ENCODE measurements around the gene DPP6.

The DPP6 gene

GRCh38 chr7:154424350-154424749 lies 372.2 kb downstream of the DPP6 start:
- no peak for DNase-seq

GRCh38 chr7:154425271-154425670 lies 373.1 kb downstream of the DPP6 start:
- DNase-seq: no peak

DNA sequence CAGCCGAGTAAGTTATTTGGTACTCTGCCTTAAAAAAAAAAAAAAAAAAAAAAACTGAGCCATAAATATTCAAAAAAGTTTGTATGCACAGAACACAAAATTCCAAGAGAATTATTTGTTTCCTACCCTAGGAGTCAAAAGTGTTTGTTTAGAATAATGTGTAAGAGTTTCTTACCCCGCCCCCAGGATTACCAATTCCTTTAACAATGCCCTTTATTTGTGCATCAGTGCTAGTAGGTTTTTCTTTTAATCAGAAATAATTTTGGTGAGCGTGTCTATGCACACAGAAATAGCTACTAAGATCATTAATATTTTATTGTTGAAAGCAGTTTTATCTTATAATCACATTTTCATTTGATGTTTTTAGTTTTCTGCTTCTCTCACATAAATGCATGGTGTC lies 374.6 kb downstream of the DPP6 start:
- DNase-seq: no peak

- no peak for DNase-seq
Measured at GRCh38 chr7:154427533-154427932, 375.3 kb downstream of the DPP6 start.

DNA sequence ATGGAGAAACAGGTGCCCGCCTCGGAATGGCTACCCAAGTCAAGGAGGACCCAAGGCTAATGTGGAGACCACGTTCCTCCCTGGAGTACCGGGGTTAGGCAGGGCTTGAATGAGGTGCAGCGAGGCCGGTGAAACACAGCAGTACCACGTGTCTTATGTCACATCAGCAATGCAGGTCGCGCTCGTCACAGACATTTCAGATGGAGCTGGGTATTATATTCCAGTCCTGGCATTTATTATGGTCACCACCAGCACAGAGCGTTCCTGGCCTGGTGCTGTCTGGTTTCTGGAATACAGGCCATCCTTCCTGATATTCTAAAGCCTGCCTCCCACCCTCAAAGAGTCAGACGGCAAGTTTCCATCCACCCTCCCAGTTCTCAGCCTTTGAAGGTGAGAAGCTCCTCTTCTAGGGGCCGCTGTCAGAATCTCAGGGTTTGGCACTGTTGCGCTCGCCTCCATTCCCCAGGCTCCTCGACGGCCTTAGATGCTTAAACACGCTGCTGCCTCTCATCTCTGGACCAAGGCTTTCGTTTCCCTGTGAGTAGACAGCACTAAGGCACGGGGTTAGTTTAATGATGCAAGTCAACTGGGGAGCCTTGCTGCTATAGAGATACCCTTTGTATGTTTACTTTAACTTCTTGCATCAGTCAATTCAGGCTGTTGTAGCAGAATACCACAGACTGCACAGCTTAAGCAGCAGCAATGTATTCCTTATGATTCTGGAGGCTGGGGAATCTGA lies 377.6 kb downstream of the DPP6 start:
- no peak for DNase-seq

- DNase-seq: no peak
Measured at GRCh38 chr7:154430640-154431039, 378.4 kb downstream of the DPP6 start.

DNA sequence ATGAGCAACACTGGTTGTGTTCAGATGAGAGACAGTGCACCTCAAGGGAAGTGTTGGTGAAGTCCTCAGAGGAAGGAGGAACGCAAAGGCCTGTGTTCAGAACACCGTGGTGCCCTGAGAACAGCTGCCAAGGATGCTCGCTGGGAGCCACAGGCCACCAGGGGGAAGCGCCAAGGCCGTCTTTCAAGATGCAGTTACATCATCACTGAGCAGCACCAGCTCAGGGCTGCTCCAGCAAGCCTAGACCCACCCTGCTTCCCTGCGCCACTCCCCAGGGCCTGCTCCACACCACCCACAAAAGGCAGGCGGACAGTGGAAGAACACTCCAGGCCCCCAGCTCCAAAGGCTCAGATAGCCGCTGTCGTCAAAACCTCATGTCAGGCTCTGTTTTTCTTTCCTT lies 378.8 kb downstream of the DPP6 start:
- no peak for DNase-seq

DNA sequence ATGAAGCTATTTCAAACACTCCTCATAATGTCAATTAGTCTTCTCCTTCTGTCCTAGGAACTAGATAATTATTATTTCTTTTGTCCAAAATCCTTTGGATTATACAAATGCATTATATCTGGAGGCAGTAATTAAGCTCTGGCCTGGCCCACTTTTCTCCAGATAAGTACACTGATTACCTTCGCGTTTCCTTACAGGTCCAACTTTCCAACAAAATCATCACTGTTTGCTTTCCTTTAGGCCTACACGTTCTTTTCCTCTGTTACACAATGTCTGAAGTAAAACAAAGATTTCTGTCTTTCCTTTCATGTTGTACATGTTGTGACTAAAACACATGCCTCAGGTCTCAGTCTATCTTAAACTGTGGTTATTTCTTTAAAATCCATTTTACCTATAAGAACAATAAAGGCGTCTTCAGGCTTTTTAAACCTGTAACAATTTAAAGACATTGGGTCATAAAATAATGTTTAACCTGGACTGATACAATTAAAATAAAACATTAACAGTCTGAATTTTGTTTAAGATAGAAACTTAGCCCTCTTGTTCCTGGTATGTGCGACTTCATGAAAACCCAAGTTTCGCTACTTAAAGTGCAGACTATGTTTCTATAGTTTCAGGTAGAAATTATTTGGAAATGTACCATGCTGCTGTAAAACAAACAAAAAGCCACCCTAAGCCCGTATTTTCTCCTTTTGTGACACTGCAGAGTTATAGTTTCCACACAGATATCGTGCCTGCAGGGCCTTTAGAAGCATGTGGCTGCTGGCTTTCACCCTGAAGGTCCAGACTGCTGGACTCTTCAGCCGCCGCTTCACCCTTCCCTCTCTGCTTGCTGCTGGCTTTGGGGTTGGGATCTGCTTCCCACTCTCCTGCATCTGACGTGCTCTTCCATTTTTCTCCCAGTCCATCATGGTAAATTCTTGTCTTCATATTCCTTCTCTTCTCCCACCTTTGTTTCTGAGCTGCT lies 381.7 kb downstream of the DPP6 start:
- DNase-seq: no peak

- no peak for DNase-seq
Measured at GRCh38 chr7:154436560-154436959, 384.4 kb downstream of the DPP6 start.

DNA sequence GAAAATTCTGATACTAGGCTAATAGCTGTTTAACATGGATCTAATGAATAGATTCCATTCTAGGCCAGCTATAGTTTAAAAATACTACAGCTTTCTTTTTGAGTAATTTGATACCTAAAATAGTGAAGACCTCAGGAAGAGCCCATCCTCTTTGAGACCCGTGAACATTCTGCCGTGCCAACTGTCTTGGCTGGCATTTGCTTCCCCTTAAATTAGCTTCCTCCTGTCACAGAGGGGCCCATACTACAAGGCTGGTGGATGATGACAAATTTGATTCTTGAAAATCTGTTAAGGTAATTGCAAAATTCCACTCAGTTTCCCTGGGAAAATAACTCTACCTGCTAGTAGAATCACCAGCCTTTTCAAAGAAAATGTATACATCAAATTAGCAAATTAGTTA lies 385.0 kb downstream of the DPP6 start:
- DNase-seq: no peak

DNA sequence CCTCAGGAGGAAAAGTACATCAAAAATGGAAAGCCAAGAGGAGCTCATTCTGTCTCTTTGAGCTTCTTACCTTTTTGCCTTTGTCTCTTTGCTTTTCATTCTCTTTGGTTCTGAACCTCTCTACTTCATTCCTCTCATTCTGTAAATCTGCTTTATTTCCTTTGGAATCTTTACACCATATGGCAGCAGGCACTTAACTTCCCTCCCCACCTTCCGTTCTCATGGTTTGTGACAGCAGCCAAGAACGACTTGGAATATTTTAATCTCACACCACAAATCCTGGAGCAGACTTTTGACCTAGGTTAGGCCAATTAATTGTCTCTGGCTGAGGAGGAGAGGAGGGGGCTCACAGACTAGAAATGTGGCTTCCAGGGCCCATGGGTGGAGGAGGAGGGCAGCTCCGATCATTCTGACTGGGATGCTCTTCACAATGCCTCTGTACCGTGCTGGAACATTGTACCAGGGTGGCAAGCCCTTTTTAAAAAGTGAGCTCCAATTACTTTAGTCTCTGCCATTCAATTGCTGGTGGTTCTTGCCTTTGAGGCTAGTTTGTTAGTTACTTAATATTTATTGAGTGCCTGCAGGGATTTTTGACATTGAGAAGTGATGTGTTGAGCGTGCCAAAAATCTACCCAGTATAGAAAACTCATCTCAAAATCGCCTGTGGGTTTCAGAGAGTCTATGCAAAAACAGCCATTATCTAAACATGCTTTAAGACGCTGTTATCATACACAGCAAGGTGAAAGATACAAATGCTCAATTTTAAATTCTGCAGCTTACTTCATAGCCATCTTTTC lies 386.6 kb downstream of the DPP6 start:
- no peak for DNase-seq

GRCh38 chr7:154440058-154440457 lies 387.9 kb downstream of the DPP6 start:
- no peak for DNase-seq

DNA sequence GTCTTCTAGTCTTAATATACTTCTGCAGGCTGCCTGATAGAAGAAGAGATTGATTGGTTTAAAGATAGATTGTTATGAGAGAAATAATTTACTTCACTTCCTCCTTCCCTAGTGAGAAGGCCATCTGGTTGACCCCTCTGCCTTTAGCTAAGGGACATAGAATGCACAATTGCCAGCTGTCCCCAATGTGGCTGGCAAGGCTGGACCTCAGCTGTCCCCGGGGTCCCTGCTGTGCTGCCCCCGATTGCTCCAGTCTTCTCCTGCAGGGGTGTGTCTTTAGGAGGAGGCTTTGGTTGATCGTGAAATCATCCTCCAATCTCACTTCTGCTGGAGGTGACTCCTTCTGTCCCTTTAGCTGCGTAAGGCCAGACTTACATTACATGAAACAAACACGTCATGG lies 388.5 kb downstream of the DPP6 start:
- DNase-seq: no peak

DNA sequence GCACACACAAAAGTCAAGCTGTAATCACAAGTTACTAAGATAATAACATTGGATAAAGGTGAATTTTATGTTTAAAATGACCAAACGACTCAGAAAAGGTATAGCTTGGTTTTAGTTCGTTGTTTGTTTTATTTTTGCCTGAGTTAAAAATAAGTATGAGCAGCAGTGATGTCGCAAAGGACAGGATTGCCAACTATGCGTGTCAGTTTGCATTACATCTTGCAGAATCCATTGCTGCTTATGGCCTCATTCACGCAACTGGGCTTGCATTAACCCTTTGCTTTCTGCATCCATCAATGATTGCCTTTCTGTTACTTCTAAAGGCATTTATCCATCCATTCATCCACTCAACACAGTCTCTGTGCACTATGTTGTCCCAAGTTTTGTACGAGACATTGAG lies 389.6 kb downstream of the DPP6 start:
- DNase-seq: no peak

- no peak for DNase-seq
Measured at GRCh38 chr7:154442939-154443338, 390.7 kb downstream of the DPP6 start.

GRCh38 chr7:154450451-154450850 lies 398.3 kb downstream of the DPP6 start:
- DNase-seq: no peak

DNA sequence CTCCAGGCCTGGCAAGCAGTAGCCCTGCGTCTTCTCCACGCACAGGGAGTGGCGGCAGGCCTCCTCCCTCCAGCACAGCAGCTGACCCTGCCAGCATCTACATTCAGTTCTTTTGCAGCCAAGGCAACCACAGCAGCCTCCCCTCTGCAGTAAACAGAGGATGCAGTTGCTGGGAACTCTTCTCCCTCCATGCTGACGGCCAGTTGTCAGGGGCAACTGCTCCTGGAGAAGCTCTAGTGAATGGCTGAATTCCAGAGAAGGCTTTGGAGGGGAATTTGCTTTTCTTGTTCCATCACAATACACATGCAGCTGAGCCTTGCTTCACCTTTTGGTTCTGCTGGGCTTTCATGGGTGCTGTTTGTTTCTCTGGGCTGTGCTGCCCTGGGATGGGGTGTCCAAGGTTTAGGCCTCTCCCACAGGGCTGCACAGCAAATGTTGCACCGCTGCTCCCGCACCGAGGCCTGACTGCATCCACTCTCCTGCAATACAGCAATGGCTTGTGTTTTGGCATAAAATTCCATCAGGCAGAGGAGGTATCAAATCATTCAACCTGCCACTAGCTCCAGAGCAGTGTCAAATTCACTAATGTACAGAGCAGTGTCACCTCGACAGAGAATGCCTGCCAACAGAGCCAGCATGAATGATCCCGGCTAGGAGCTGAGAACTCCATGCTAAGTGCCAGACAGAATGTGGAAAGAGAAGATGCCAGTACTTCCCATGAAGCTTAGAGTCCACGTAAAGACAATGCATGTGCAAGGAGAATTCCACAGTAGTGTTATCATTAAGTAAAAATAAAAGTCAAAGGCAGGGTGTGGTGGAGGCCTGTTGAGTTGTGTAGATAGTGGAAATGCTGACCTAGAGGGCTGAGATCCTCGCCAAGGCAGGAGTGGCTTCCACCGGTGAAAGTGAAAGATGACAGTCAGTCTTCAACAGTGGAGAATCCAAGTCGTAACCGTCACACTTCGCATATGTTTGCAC lies 399.6 kb downstream of the DPP6 start:
- DNase-seq: no peak

DNA sequence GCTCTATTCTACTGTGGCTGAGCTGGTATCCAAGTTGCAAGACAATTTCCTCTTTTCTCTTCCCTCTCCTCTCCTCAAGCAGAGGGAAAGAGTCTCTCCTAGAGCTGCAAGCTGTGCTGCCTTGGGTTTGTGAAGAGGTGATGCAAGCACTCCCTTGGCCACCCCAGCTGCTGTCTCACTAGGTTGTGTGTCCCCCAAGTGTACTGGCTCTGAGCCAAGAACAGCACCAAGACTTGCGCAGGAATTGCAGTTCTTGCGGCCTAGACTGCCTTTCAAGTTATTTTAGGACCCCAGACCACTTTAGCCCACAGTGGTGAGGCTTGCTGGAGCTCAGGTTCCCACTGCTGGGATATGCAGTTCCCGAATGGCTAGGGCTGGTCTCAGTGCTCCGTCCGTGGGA lies 411.6 kb downstream of the DPP6 start:
- no peak for DNase-seq

- DNase-seq: no peak
Measured at GRCh38 chr7:154469652-154470051, 417.5 kb downstream of the DPP6 start.

GRCh38 chr7:154472343-154472742 lies 420.1 kb downstream of the DPP6 start:
- DNase-seq: no peak

DNA sequence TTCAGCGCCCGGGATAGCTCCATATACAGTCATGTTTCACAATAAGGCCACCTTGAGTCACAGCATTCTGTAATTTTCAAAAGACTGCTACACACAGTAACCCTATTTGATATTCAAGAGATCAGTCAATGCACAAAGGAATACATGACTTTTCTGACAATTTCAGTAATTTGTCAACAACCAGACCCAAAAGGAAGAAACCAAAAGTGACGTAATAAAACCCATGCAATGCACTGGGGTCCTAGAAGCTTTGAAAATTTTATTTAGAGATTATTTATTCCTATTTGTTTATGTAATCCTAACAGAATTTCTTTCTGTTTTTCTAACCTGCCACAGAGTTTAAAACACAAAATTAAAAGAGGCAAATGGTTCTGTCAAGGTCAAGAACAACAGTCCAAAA lies 421.2 kb downstream of the DPP6 start:
- DNase-seq: no peak

- no peak for DNase-seq
Measured at GRCh38 chr7:154474903-154475520, 422.8 kb downstream of the DPP6 start.

Data from NCI-H226 (cell line).